ENCODE measurements around the gene HSPB2.

DNA sequence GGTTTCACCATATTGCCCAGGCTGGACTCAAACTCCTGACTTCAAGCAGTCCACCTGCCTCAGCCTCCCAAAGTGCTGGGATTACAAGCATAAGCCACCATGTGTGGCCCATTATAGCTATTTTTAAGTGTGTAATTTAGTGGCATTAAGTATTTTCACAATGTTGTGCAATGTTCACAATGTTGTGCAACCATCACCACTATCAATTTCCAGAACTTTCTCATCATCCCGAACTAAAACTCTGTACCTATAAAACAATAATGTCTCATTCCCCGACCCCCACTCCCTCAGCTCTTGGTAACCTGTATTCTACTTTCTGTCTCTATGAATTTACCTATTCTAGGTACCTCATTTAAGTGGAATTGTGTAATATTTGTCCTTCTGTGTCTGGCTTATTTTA lies 25.7 kb upstream of the HSPB2 start:
- TF ChIP-seq, protein P1, sequence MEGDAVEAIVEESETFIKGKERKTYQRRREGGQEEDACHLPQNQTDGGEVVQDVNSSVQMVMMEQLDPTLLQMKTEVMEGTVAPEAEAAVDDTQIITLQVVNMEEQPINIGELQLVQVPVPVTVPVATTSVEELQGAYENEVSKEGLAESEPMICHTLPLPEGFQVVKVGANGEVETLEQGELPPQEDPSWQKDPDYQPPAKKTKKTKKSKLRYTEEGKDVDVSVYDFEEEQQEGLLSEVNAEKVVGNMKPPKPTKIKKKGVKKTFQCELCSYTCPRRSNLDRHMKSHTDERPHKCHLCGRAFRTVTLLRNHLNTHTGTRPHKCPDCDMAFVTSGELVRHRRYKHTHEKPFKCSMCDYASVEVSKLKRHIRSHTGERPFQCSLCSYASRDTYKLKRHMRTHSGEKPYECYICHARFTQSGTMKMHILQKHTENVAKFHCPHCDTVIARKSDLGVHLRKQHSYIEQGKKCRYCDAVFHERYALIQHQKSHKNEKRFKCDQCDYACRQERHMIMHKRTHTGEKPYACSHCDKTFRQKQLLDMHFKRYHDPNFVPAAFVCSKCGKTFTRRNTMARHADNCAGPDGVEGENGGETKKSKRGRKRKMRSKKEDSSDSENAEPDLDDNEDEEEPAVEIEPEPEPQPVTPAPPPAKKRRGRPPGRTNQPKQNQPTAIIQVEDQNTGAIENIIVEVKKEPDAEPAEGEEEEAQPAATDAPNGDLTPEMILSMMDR (IDR thresholded peaks at IDR 0.05; ENCODE audit: borderline replicate concordance, extremely low read depth, low read length, poor library complexity, severe bottlenecking), result no peak
- no peak for TF ChIP-seq EZH2 (IDR thresholded peaks at IDR 0.05; ENCODE audit: borderline replicate concordance, low read depth, low read length, severe bottlenecking)

Measured in DND-41 (cell line).